DND-41 (cell line): ENCODE data around the gene ZNF575.

Experiments
- ATAC-seq: fragments of 200-7000 bp; cut with Tn5 transposase; 3 replicates; pipeline ENCODE4 v1.9.1; 2021; ENCODE audit warnings: low read depth; ENCODE audit not compliant: insufficient read depth
- DNase-seq: peaks from one replicate; pipeline ENCODE4 v3.0.0-alpha.2; 2020
- H2AFZ ChIP-seq: 2 replicates; pipeline ENCODE4 v1.6.0; 2012; ENCODE audit warnings: low read depth, low read length
- H3K27ac ChIP-seq: 2 replicates; pipeline ENCODE4 v1.5.1; 2012; ENCODE audit warnings: low read length, inconsistent platforms
- H3K27me3 ChIP-seq: fragments of 200-600 bp; sonication (generic); 2 replicates; pipeline ENCODE4 v1.6.0; 2012; ENCODE audit warnings: low read length, mild to moderate bottlenecking, inconsistent platforms; ENCODE audit not compliant: insufficient read depth, poor library complexity
- H3K36me3 ChIP-seq: 2 replicates; pipeline ENCODE4 v1.5.1; 2012; ENCODE audit warnings: low read length, inconsistent platforms; ENCODE audit not compliant: insufficient read depth
- H3K4me1 ChIP-seq: 2 replicates; pipeline ENCODE4 v1.5.1; 2012; ENCODE audit warnings: mild to moderate bottlenecking, low read length; ENCODE audit not compliant: insufficient read depth
- H3K4me2 ChIP-seq: 2 replicates; pipeline ENCODE4 v1.6.0; 2012; ENCODE audit warnings: mild to moderate bottlenecking, moderate library complexity, low read length, inconsistent platforms; ENCODE audit not compliant: insufficient read depth
- H3K4me3 ChIP-seq, 2 experiments: fragments of 200-600 bp in 1 of 2; shearing (Covaris generic) in 1 of 2; 2 replicates each; pipeline ENCODE4 v1.5.1; 2012 to 2016; ENCODE audit warnings: inconsistent platforms in 2 of 2, low read length in 2 of 2, mild to moderate bottlenecking in 2 of 2, low read depth in 1 of 2, moderate library complexity in 1 of 2
- H3K79me2 ChIP-seq: 2 replicates; pipeline ENCODE4 v1.6.0; 2012; ENCODE audit warnings: low read length, inconsistent platforms; ENCODE audit not compliant: insufficient read depth
- H3K9ac ChIP-seq: 2 replicates; pipeline ENCODE4 v1.6.0; 2012; ENCODE audit warnings: low read depth, mild to moderate bottlenecking, inconsistent platforms, low read length, moderate library complexity
- H3K9me3 ChIP-seq: 2 replicates; pipeline ENCODE4 v1.5.1; 2012; ENCODE audit warnings: low read length, moderate library complexity, mild to moderate bottlenecking, inconsistent platforms; ENCODE audit not compliant: insufficient read depth, severe bottlenecking
- H4K20me1 ChIP-seq: 2 replicates; pipeline ENCODE4 v1.6.0; 2012; ENCODE audit warnings: low read length; ENCODE audit not compliant: insufficient read depth
- CTCF ChIP-seq: IDR thresholded peaks from 2 replicates; pipeline ENCODE4 v1.5.1; 2012; ENCODE audit warnings: borderline replicate concordance, low read length, moderate library complexity, mild to moderate bottlenecking; ENCODE audit not compliant: poor library complexity, severe bottlenecking; ENCODE audit errors: extremely low read depth
- EZH2 ChIP-seq: IDR thresholded peaks from 3 replicates; pipeline ENCODE4 v1.6.1; 2012; ENCODE audit warnings: borderline replicate concordance, low read depth, mild to moderate bottlenecking, moderate library complexity, low read length, inconsistent platforms; ENCODE audit not compliant: severe bottlenecking

ZNF575 gene

GRCh38 chr19:43486412-43486811, 46.6 kb upstream of the ZNF575 start:
- ATAC-seq (no peak), DNase-seq (no peak)
- H3K9ac ChIP-seq: no peak overlapping the region
- no peaks in the 10 kb centered on the region for H3K27me3 ChIP-seq
- no peak overlapping the region for H3K27ac ChIP-seq
- H3K9me3 ChIP-seq: no peaks in the 10 kb centered on the region
- H3K36me3 ChIP-seq: no peaks in the 10 kb centered on the region
- no peak overlapping the region for H2AFZ ChIP-seq
- H3K4me1 ChIP-seq: no peaks in the 10 kb centered on the region
- TF ChIP-seq CTCF (no peak), EZH2 (no peak)
- no peaks in the 10 kb centered on the region for H3K79me2 ChIP-seq
- H3K4me3 ChIP-seq: no peak overlapping the region
- no peaks in the 10 kb centered on the region for H4K20me1 ChIP-seq
- no peak overlapping the region for H3K4me2 ChIP-seq

- H4K20me1 ChIP-seq: no peaks in the 10 kb centered on the region
- no peak for TF ChIP-seq CTCF
- TF ChIP-seq EZH2: no peak
- H3K27me3 ChIP-seq: no peaks in the 10 kb centered on the region
- H3K4me2 ChIP-seq: no peak overlapping the region
- H3K36me3 ChIP-seq: no peaks in the 10 kb centered on the region
- no peaks in the 10 kb centered on the region for H3K9me3 ChIP-seq
- no peak overlapping the region for H3K27ac ChIP-seq
- no peak overlapping the region for H2AFZ ChIP-seq
- no peaks in the 10 kb centered on the region for H3K79me2 ChIP-seq
- ATAC-seq (no peak), DNase-seq (no peak)
- no peak overlapping the region for H3K9ac ChIP-seq
- no peaks in the 10 kb centered on the region for H3K4me1 ChIP-seq
- no peak overlapping the region for H3K4me3 ChIP-seq
These were observed 44.8 kb upstream of the ZNF575 start for GRCh38 chr19:43488179-43488578.

GRCh38 chr19:43489310-43489709, 43.7 kb upstream of the ZNF575 start:
- H3K9ac ChIP-seq: no peak overlapping the region
- H3K4me1 ChIP-seq: no peaks in the 10 kb centered on the region
- H3K4me2 ChIP-seq: no peak overlapping the region
- ATAC-seq (no peak), DNase-seq (no peak)
- H3K27ac ChIP-seq: no peak overlapping the region
- no peaks in the 10 kb centered on the region for H3K9me3 ChIP-seq
- no peaks in the 10 kb centered on the region for H3K36me3 ChIP-seq
- H2AFZ ChIP-seq: no peak overlapping the region
- TF ChIP-seq EZH2 (no peak), CTCF (no peak)
- no peaks in the 10 kb centered on the region for H3K27me3 ChIP-seq
- no peaks in the 10 kb centered on the region for H4K20me1 ChIP-seq
- H3K79me2 ChIP-seq: no peaks in the 10 kb centered on the region
- H3K4me3 ChIP-seq: no peak overlapping the region
